Endothelial cell of umbilical vein (primary cell): ENCODE data around the gene CNIH4. TPM values are rescaled to one million over a fixed set of nuclear protein-coding genes. Genes with fewer than 3 reads are reported as not detected.

Experiments
- BruUV-seq: library from RNA; stranded (reverse); fragments of 400-500 nt; replicated peaks from 2 replicates; lab custom pipeline; 2021; lab: Mats Ljungman, UMichigan
- CTCF ChIA-PET: fragments of 300-600, 350-600 bp; sonication (Branson Sonifier 250); formaldehyde crosslinking; loops from one replicate; lab custom pipeline; 2021; ENCODE audit warnings: antibody characterized with exemption, inconsistent platforms; lab: Charles Lee
- POLR2A ChIA-PET: fragments of 300-600, 350-600 bp; sonication (Branson Sonifier 250); formaldehyde crosslinking; loops from one replicate; lab custom pipeline; 2021; ENCODE audit warnings: antibody characterized with exemption, inconsistent platforms; lab: Charles Lee
- DNase-seq: peaks from one replicate; pipeline ENCODE4 v3.0.0-alpha.2; 2011; ENCODE audit warnings: low read depth, low spot score
- FAIRE-seq: peaks from 2 replicates; lab custom pipeline; 2011; peaks lifted over from hg19 to GRCh38; lab: Jason Lieb, UNC
- H2AFZ ChIP-seq: 2 replicates; pipeline ENCODE4 v1.6.0; 2012; ENCODE audit warnings: low read depth, low read length, control low read depth, inconsistent platforms
- H3K27ac ChIP-seq: 2 replicates; pipeline ENCODE4 v1.5.1; 2011; ENCODE audit warnings: low read depth, mild to moderate bottlenecking, control low read depth, low read length, moderate library complexity; ENCODE audit not compliant: insufficient read depth
- H3K27me3 ChIP-seq, 2 experiments: 2 replicates each; pipeline versions ENCODE4 v1.6.0 to v1.6.1; 2011; ENCODE audit warnings: low read length in 2 of 2, mixed read lengths in 1 of 2; ENCODE audit not compliant: control insufficient read depth in 2 of 2, insufficient read depth in 2 of 2
- H3K36me3 ChIP-seq, 2 experiments: 2 replicates in 1 of 2; 3 replicates in 1 of 2; pipeline ENCODE4 v1.5.1; 2011; ENCODE audit warnings: low read length in 2 of 2, mild to moderate bottlenecking in 1 of 2, moderate library complexity in 1 of 2; ENCODE audit not compliant: control insufficient read depth in 2 of 2, insufficient read depth in 2 of 2; ENCODE audit errors: extremely low read depth in 1 of 2
- H3K4me1 ChIP-seq: 3 replicates; pipeline ENCODE4 v1.5.1; 2011; ENCODE audit warnings: mild to moderate bottlenecking, low read length; ENCODE audit not compliant: control insufficient read depth, insufficient read depth; ENCODE audit errors: extremely low read depth
- H3K4me2 ChIP-seq: 2 replicates; pipeline ENCODE4 v1.6.1; 2011; ENCODE audit warnings: low read length, control low read depth, mixed read lengths; ENCODE audit not compliant: insufficient read depth
- H3K4me3 ChIP-seq, 3 experiments: fragments of 200-600 bp in 1 of 3; sonication (generic), shearing (Covaris generic) in 1 of 3; replicated peaks in 1 of 3; 2 replicates each; pipeline ENCODE4 v1.5.1; 2011 to 2016; ENCODE audit warnings: control low read depth in 3 of 3, low read length in 3 of 3, mild to moderate bottlenecking in 2 of 3, inconsistent platforms in 1 of 3, low read depth in 1 of 3, moderate library complexity in 1 of 3; ENCODE audit not compliant: insufficient read depth in 1 of 3
- H3K79me2 ChIP-seq: 2 replicates; pipeline ENCODE4 v1.6.0; 2012; ENCODE audit warnings: low read length, inconsistent platforms; ENCODE audit not compliant: control insufficient read depth, insufficient read depth
- H3K9ac ChIP-seq: replicated peaks from 2 replicates; pipeline ENCODE3; 2011; ENCODE audit warnings: low read length, control low read depth; ENCODE audit not compliant: insufficient read depth; ENCODE audit errors: extremely low read depth
- H3K9me1 ChIP-seq: replicated peaks from 3 replicates; pipeline ENCODE4 v1.6.0; 2011; ENCODE audit warnings: mild to moderate bottlenecking, low read length; ENCODE audit not compliant: control insufficient read depth, insufficient read depth; ENCODE audit errors: extremely low read depth
- H3K9me3 ChIP-seq: replicated peaks from 2 replicates; pipeline ENCODE4 v1.5.1; 2012; ENCODE audit warnings: low read length, inconsistent platforms; ENCODE audit not compliant: control insufficient read depth, insufficient read depth
- H4K20me1 ChIP-seq: replicated peaks from 2 replicates; pipeline ENCODE3; 2011; ENCODE audit warnings: mild to moderate bottlenecking, low read length; ENCODE audit not compliant: control insufficient read depth, insufficient read depth; ENCODE audit errors: extremely low read depth
- CTCF ChIP-seq, 2 donors: IDR thresholded peaks; 1 replicate in 1 of 2; 2 replicates in 1 of 2; pipeline ENCODE4 v1.5.1; 2011; ENCODE audit warnings: low read length in 2 of 2, mild to moderate bottlenecking in 2 of 2, moderate library complexity in 2 of 2, control low read depth in 1 of 2, inconsistent platforms in 1 of 2, low read depth in 1 of 2; ENCODE audit not compliant: insufficient read depth in 1 of 2; ENCODE audit errors: extremely low read depth in 1 of 2
- EZH2 ChIP-seq: IDR thresholded peaks from 2 replicates; pipeline ENCODE4 v1.6.1; 2012; ENCODE audit warnings: borderline replicate concordance, low read depth, mild to moderate bottlenecking, moderate library complexity, low read length, inconsistent platforms; ENCODE audit not compliant: severe bottlenecking
- FOS ChIP-seq: IDR thresholded peaks from 2 replicates; pipeline ENCODE4 v1.6.1; 2011; ENCODE audit warnings: mild to moderate bottlenecking, low read length, moderate library complexity, borderline replicate concordance; ENCODE audit not compliant: insufficient read depth
- GATA2 ChIP-seq: IDR thresholded peaks from 2 replicates; pipeline ENCODE4 v1.7.0; 2011; ENCODE audit warnings: low read depth, mild to moderate bottlenecking, moderate library complexity, mixed read lengths, low read length; ENCODE audit not compliant: insufficient read length, insufficient read depth
- JUN ChIP-seq: IDR thresholded peaks from 2 replicates; pipeline ENCODE4 v1.6.1; 2011; ENCODE audit warnings: borderline replicate concordance, low read depth; ENCODE audit not compliant: insufficient read length, insufficient read depth
- MAX ChIP-seq: IDR thresholded peaks from 2 replicates; pipeline ENCODE4 v1.6.1; 2011; ENCODE audit not compliant: insufficient read depth, insufficient read length
- MYC ChIP-seq: IDR thresholded peaks from one replicate; pipeline ENCODE4 v1.6.1; 2011; ENCODE audit warnings: mild to moderate bottlenecking, low read depth, low read length
- POLR2A ChIP-seq: IDR thresholded peaks from 2 replicates; pipeline ENCODE4 v1.6.1; 2012; ENCODE audit warnings: low read depth, mild to moderate bottlenecking, control low read depth, low read length
- POLR2AphosphoS5 ChIP-seq: IDR thresholded peaks from 2 replicates; pipeline ENCODE4 v1.6.1; 2012; ENCODE audit warnings: low read depth, mild to moderate bottlenecking, control low read depth, low read length, moderate library complexity; ENCODE audit not compliant: insufficient read depth
- dilution Hi-C: fragments of 300-500 bp; cut with MboI; formaldehyde crosslinking; loops from one replicate; pipeline ENCODE4 v1.15.0; 2019; ENCODE audit warnings: low sequenced_read_pairs; ENCODE audit not compliant: extremely low pct_ligation_motif_present
- intact Hi-C: fragments of 100-400 bp; cut with micrococcal nuclease; formaldehyde crosslinking; loops from one replicate; pipeline ENCODE4 v1.10.0; 2022
- polyA plus RNA-seq, 4 experiments: library from polyadenylated mRNA; depleted of rRNA in 3 of 4; stranded (reverse) in 3 of 4; unstranded in 1 of 4; fragments of >200 nt; gene quantifications; 2 replicates each; pipeline versions ENCODE4 v1.2.1 to v1.2.3, GENCODE V29; 2011 to 2012; ENCODE audit warnings: missing spikeins in 1 of 4
- total RNA-seq: library from RNA; stranded (reverse); gene quantifications from 2 replicates; pipeline ENCODE4 v1.2.3, GENCODE V29; 2021

Gene CNIH4
- total and polyA plus RNA-seq, 2 donors (not counting 3 experiments of a cell fraction or from before 2014, with no cell fraction given): 74.9 to 118 TPM

- dilution Hi-C loops (no loop called here), intact Hi-C loops (no loop called here)
- Histone ChIP-seq H4K20me1 (no peaks in the 10 kb centered on the region), H3K27ac (no peak overlapping the region), H3K4me2 (no peak overlapping the region), H3K36me3 (no peaks in the 10 kb centered on the region), H2AFZ (no peak overlapping the region), H3K79me2 (peaks cover 21% of the 10 kb centered on the region), H3K9me3 (no peaks in the 10 kb centered on the region), H3K27me3 (no peaks in the 10 kb centered on the region), H3K9ac (no peak overlapping the region), H3K4me1 (peaks cover 10% of the 10 kb centered on the region), H3K4me3 (no peak overlapping the region), H3K9me1 (no peaks in the 10 kb centered on the region)
- no peak for DNase-seq
- no peak for TF ChIP-seq GATA2
- no peak for TF ChIP-seq EZH2
- no peak for TF ChIP-seq FOS
- no peak for TF ChIP-seq JUN
- TF ChIP-seq MYC: no peak
- TF ChIP-seq POLR2A: no peak
- TF ChIP-seq POLR2AphosphoS5: no peak
- TF ChIP-seq CTCF (IDR thresholded peaks at IDR 0.05; ENCODE audit: extremely low read depth in 1 of 2, insufficient read depth in 1 of 2, low read depth in 1 of 2, low read length in 2 of 2): no peak
- no peak for TF ChIP-seq MAX
- no TSS peak for BruUV-seq
- CTCF ChIA-PET: interaction anchor here (0.6 to 1.3 kb wide), 4 partner anchors 10 to 238 kb away, joined by 3 to 5 read pairs (median 3); no protein-coding TSS in a partner anchor
- FAIRE-seq: no peak
- POLR2A ChIA-PET: no interaction called here
These were observed 2.4 kb upstream of the CNIH4 start for GRCh38 chr1:224353975-224354925.
